Spinal cord (tissue), 10 donors: ENCODE data around the gene DNMT1. TPM values are rescaled to one million over a fixed set of nuclear protein-coding genes. Genes with fewer than 3 reads are reported as not detected.
"Not testable (repeated sequence)": the region's sequence is repeated elsewhere in the genome, so short reads cannot be mapped to it uniquely, and the experiment has no call there.

ENCODE experiments used
- DNase-seq, 6 donors: peaks; one replicate each; pipeline versions ENCODE4 v3.0.0 to v3.0.0-alpha.2; 2013 to 2015; ENCODE audit warnings: low spot score in 6 of 6, low read depth in 4 of 6
- H3K27ac ChIP-seq: one replicate; pipeline ENCODE4 v1.5.1; 2013; ENCODE audit warnings: low read depth, low read length, control low read depth
- H3K27me3 ChIP-seq: one replicate; pipeline ENCODE4 v1.6.1; 2013; ENCODE audit warnings: low read length; ENCODE audit not compliant: control insufficient read depth, insufficient read depth
- H3K36me3 ChIP-seq: one replicate; pipeline ENCODE4 v1.6.1; 2013; ENCODE audit warnings: low read length; ENCODE audit not compliant: control insufficient read depth, insufficient read depth
- H3K4me1 ChIP-seq: one replicate; pipeline ENCODE4 v1.6.1; 2013; ENCODE audit warnings: low read length; ENCODE audit not compliant: control insufficient read depth, insufficient read depth
- H3K4me3 ChIP-seq: one replicate; pipeline ENCODE4 v1.5.1; 2013; ENCODE audit warnings: low read depth, low read length, control low read depth
- H3K9me3 ChIP-seq: one replicate; pipeline ENCODE4 v1.6.1; 2013; ENCODE audit warnings: low read length; ENCODE audit not compliant: control insufficient read depth, insufficient read depth
- WGBS: methylation state at CpG from one replicate; pipeline ENCODE4 v1.1.5; 2013; ENCODE audit warnings: missing lambda C conversion rate; ENCODE audit not compliant: insufficient coverage; 5-methylcytosine and 5-hydroxymethylcytosine counted together
- polyA plus RNA-seq, 2 donors: library from polyadenylated mRNA; unstranded; fragments of 120-200 nt; gene quantifications; one replicate each; pipeline ENCODE4 v1.2.1, GENCODE V29; 2013; ENCODE audit not compliant: insufficient read length in 2 of 2
- total RNA-seq, 2 donors: library from RNA; depleted of rRNA in 1 of 2; stranded (reverse); fragments of 120-200 nt in 1 of 2; fragments of >200 nt in 1 of 2; gene quantifications; one replicate each; pipeline versions ENCODE4 v1.2.3 to v1.2.4, GENCODE V29; 2013 to 2014
- donor health status: healthy.

The DNMT1 gene
- total and polyA plus RNA-seq, 4 donors, result 30.3 to 114 (median 68.3) TPM

GRCh38 chr19:10168386-10168948 is 26.3 kb downstream of the DNMT1 start:
- H3K4me1 ChIP-seq, result no peaks in the 10 kb centered on the region
- no peak overlapping the region for H3K27ac ChIP-seq
- no peak for DNase-seq
- no peaks in the 10 kb centered on the region for H3K9me3 ChIP-seq
- H3K36me3 ChIP-seq, result peaks cover 90% of the 10 kb centered on the region
- no peak overlapping the region for H3K4me3 ChIP-seq
- no peaks in the 10 kb centered on the region for H3K27me3 ChIP-seq
- 100% methylated on average over 1 of the region's 2 CpGs for WGBS

- H3K4me1 ChIP-seq, result no peaks in the 10 kb centered on the region
- H3K27ac ChIP-seq, result no peak overlapping the region
- H3K27me3 ChIP-seq, result no peaks in the 10 kb centered on the region
- H3K36me3 ChIP-seq, result peaks cover 90% of the 10 kb centered on the region
- WGBS, result 100% methylated on average over 6 of the region's 6 CpGs
- H3K9me3 ChIP-seq, result no peaks in the 10 kb centered on the region
- H3K4me3 ChIP-seq, result no peak overlapping the region
- no peak for DNase-seq
Observed at GRCh38 chr19:10167459-10167858, 27.3 kb downstream of the DNMT1 start.

GRCh38 chr19:10166501-10166900 is 28.3 kb downstream of the DNMT1 start:
- not testable (repeated sequence) for H3K4me3 ChIP-seq, DNase-seq, H3K27ac ChIP-seq, H3K27me3 ChIP-seq, H3K4me1 ChIP-seq, H3K9me3 ChIP-seq
- 100% methylated on average over 5 of the region's 10 CpGs for WGBS
- peaks cover 92% of the 10 kb centered on the region for H3K36me3 ChIP-seq

GRCh38 chr19:10166046-10166445 is 28.7 kb downstream of the DNMT1 start:
- WGBS, result 95% methylated on average over 5 of the region's 5 CpGs
- Histone ChIP-seq H3K4me3 (no peak overlapping the region), H3K27ac (no peak overlapping the region), H3K4me1 (no peaks in the 10 kb centered on the region), H3K27me3 (no peaks in the 10 kb centered on the region), H3K36me3 (peaks cover 92% of the 10 kb centered on the region), H3K9me3 (no peaks in the 10 kb centered on the region)
- DNase-seq, result no peak

GRCh38 chr19:10163536-10163935 is 31.2 kb downstream of the DNMT1 start:
- H3K36me3 ChIP-seq, result peaks cover 93% of the 10 kb centered on the region
- H3K4me3 ChIP-seq, result no peak overlapping the region
- WGBS, result 100% methylated on average over 1 of the region's 3 CpGs
- H3K9me3 ChIP-seq, result no peaks in the 10 kb centered on the region
- H3K4me1 ChIP-seq, result no peaks in the 10 kb centered on the region
- H3K27me3 ChIP-seq, result no peaks in the 10 kb centered on the region
- H3K27ac ChIP-seq, result no peak overlapping the region
- DNase-seq, result no peak

- Histone ChIP-seq H3K27ac (no peak overlapping the region), H3K4me3 (no peak overlapping the region), H3K4me1 (no peaks in the 10 kb centered on the region), H3K36me3 (peaks cover 95% of the 10 kb centered on the region), H3K9me3 (no peaks in the 10 kb centered on the region), H3K27me3 (no peaks in the 10 kb centered on the region)
- DNase-seq, result no peak
- 97% methylated on average over 15 of the region's 16 CpGs for WGBS
Observed at GRCh38 chr19:10159610-10160009, 35.1 kb downstream of the DNMT1 start.

- WGBS, result 96% methylated on average over 11 of the region's 11 CpGs
- no peaks in the 10 kb centered on the region for H3K4me1 ChIP-seq
- no peak overlapping the region for H3K4me3 ChIP-seq
Observed at GRCh38 chr19:10158485-10158884, 36.3 kb downstream of the DNMT1 start.

GRCh38 chr19:10158071-10158470 is 36.7 kb downstream of the DNMT1 start:
- peaks cover 95% of the 10 kb centered on the region for H3K36me3 ChIP-seq
- 98% methylated on average over 5 of the region's 8 CpGs for WGBS

More at GRCh38 chr19:10158485-10158884, 36.3 kb downstream of the DNMT1 start:
- H3K9me3 ChIP-seq, result no peaks in the 10 kb centered on the region
- H3K36me3 ChIP-seq, result peaks cover 95% of the 10 kb centered on the region
- DNase-seq, result no peak
- H3K27me3 ChIP-seq, result no peaks in the 10 kb centered on the region
- no peak overlapping the region for H3K27ac ChIP-seq

GRCh38 chr19:10155839-10156238 is 38.9 kb downstream of the DNMT1 start:
- peaks cover 95% of the 10 kb centered on the region for H3K36me3 ChIP-seq
- no peak overlapping the region for H3K4me3 ChIP-seq
- DNase-seq, result no peak
- no peaks in the 10 kb centered on the region for H3K4me1 ChIP-seq
- no peaks in the 10 kb centered on the region for H3K27me3 ChIP-seq
- 100% methylated on average over 3 of the region's 4 CpGs for WGBS
- no peaks in the 10 kb centered on the region for H3K9me3 ChIP-seq
- no peak overlapping the region for H3K27ac ChIP-seq

More at GRCh38 chr19:10158071-10158470, 36.7 kb downstream of the DNMT1 start:
- Histone ChIP-seq H3K27ac (no peak overlapping the region), H3K4me3 (no peak overlapping the region), H3K4me1 (no peaks in the 10 kb centered on the region), H3K27me3 (no peaks in the 10 kb centered on the region), H3K9me3 (no peaks in the 10 kb centered on the region)
- DNase-seq, result no peak

- Histone ChIP-seq H3K4me3 (no peak overlapping the region), H3K4me1 (no peaks in the 10 kb centered on the region), H3K36me3 (peaks cover 93% of the 10 kb centered on the region), H3K27ac (no peak overlapping the region), H3K27me3 (no peaks in the 10 kb centered on the region), H3K9me3 (no peaks in the 10 kb centered on the region)
- no peak for DNase-seq
- 100% methylated on average over 1 of the region's 3 CpGs for WGBS
Observed at GRCh38 chr19:10152100-10152499, 42.7 kb downstream of the DNMT1 start.
